RWPE1 (cell line): ENCODE results near the gene ST8SIA5.

Experiments used
- CTCF ChIA-PET: fragments of 350-600 bp; sonication (Branson Sonifier 250); formaldehyde crosslinking; extraction: SDS; loops from one replicate; lab custom pipeline; 2021; lab: Yijun Ruan, JAX
- POLR2A ChIA-PET: fragments of 400-600 bp; formaldehyde crosslinking; extraction: SDS; loops from one replicate; lab custom pipeline; 2020; ENCODE audit warnings: antibody characterized with exemption; ENCODE audit not compliant: low non-redundant PET; lab: Yijun Ruan, JAX
- DNase-seq: peaks from one replicate; pipeline ENCODE4 v3.0.0; 2012; ENCODE audit warnings: low spot score
- H3K27ac ChIP-seq: fragments of 450-650 bp; 2 replicates; pipeline ENCODE4 v1.5.1; 2017
- TF ChIP-seq, protein P1 (sequence below): fragments of 450-650 bp; conservative IDR thresholded peaks from 2 replicates; pipeline ENCODE4 v1.5.1; 2017; ENCODE audit warnings: low read depth, mild to moderate bottlenecking

ST8SIA5 gene

DNA sequence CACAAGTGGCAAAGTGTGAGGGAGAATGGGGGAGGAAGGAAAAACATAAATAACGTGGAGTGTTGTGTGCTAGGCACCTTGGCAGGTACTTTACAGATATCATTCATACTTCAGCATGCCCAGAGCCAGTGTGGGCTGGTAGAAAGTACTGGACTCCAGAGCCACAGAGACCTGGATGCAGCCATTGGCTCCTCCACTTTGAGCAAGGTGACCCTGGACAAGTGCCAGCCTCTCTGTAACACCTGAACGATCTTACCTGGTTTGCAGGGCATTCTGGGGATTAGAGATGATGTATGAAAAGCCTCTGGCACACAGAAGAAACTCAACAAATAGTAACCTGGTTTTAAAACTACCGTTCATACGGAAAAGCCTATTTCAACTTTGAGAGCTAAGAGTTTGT is 106.2 kb downstream of the ST8SIA5 start:
- ChIA-PET POLR2A (no interaction called here), CTCF (no interaction called here)
- TF ChIP-seq, protein P1, sequence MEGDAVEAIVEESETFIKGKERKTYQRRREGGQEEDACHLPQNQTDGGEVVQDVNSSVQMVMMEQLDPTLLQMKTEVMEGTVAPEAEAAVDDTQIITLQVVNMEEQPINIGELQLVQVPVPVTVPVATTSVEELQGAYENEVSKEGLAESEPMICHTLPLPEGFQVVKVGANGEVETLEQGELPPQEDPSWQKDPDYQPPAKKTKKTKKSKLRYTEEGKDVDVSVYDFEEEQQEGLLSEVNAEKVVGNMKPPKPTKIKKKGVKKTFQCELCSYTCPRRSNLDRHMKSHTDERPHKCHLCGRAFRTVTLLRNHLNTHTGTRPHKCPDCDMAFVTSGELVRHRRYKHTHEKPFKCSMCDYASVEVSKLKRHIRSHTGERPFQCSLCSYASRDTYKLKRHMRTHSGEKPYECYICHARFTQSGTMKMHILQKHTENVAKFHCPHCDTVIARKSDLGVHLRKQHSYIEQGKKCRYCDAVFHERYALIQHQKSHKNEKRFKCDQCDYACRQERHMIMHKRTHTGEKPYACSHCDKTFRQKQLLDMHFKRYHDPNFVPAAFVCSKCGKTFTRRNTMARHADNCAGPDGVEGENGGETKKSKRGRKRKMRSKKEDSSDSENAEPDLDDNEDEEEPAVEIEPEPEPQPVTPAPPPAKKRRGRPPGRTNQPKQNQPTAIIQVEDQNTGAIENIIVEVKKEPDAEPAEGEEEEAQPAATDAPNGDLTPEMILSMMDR, result no peak
- no peak for DNase-seq
- H3K27ac ChIP-seq, result no peak overlapping the region

DNA sequence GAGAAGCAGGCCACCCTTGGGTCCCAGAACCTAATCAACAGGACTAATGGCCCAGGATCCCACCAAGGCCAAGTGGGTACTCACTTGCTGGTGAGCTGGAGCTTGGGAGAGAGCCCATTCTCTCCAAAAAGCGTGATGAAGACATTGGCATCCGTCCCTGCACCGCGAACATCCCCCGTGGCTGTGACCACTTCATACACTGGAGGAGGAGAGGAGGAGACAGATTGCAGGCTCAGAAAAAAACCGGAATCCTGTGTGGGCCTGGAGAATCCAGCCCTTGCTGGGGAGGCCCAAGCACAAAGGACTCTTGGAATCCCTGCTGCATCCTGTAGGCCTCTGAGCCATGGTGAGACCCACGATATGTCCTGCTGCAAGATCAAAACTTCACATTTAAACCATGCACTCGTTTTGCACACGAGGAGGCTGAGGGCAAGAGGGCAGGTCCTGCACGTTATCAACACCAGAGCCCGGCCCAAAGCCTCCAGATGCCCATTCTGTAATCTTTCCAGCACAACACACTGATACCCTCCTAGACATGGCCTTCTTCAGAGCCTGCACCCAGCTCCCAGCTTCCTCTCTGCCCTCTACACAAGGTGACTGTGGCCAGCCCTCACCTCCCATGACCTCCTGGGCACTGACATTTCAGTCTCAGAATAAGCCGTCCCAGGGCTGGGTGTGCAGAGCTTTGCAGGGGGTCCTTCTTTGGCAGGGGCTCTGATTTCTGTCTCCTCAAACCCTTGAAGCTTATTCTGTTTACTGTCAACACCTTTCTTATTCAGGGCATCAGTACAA is 107.6 kb downstream of the ST8SIA5 start:
- CTCF ChIA-PET, result no interaction called here
- DNase-seq, result no peak
- TF ChIP-seq, protein P1, result no peak
- no peak overlapping the region for H3K27ac ChIP-seq
- POLR2A ChIA-PET, result no interaction called here

DNA sequence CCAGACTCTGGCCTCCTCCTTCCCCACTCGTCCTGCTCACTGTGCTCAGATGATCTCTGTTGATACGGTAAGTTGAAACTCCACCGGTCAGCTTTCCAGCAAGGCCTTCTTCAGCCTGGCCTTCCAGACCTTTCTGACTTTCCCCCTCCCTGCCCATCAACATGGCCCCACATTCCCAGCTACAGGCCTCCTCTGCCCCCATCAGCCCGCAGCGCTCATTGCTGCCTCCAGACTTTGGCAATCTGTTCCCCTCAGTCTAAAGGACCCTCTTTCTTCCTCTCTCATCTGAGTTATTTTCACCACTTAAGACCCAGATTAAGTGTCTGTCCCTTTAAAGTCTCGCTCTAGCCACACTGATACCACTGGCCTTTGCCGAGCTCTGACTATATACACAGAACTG is 110.4 kb downstream of the ST8SIA5 start:
- TF ChIP-seq, protein P1, result no peak
- POLR2A ChIA-PET, result no interaction called here
- DNase-seq, result no peak
- CTCF ChIA-PET, result no interaction called here
- no peak overlapping the region for H3K27ac ChIP-seq

DNA sequence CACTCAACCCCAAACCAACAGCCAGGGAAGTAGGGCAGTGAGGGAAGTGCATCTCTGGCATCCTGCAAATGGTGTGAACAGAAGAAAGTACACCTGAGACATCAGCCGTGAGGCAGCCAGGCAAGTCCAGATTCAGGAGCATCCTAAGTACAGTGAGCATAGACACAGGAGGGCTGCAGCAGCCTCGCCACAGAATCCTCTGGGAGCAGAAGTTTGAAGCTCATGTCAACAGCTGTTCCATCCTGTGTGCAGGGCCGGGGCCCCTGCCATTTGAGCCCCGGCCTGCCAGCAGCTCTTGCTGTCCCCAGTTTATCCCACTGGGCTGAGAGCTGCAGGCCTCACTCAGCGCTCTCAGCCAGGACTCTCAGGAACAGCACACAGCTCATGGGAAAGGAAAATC is 114.3 kb downstream of the ST8SIA5 start:
- POLR2A ChIA-PET, result no interaction called here
- no peak for DNase-seq
- TF ChIP-seq, protein P1, result no peak
- CTCF ChIA-PET, result interaction anchor here (0.6 kb wide), 1 partner anchor 532 kb away, joined by 3 read pairs; no protein-coding TSS in a partner anchor
- no peak overlapping the region for H3K27ac ChIP-seq

DNA sequence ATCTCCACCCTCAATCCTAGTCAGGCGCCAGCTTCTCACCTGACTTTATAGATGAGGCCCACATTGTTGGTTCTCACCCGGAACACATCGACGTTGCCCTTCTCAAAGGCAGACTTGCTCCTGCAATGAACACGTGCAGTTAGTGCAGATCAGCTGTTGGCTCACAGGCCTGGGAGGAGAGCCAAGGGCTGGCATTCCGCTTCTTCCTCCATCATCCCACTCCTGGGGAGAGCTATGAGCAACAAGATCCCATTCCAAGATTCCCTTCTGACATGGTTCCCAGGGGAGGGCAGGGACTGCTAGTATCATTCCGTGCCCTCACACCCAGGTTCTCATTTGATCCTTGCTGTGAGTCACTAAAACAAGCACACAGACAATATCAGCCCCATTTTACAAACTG is 114.9 kb downstream of the ST8SIA5 start:
- ChIA-PET CTCF (no interaction called here), POLR2A (no interaction called here)
- no peak for DNase-seq
- H3K27ac ChIP-seq, result no peak overlapping the region
- TF ChIP-seq, protein P1, result no peak

DNA sequence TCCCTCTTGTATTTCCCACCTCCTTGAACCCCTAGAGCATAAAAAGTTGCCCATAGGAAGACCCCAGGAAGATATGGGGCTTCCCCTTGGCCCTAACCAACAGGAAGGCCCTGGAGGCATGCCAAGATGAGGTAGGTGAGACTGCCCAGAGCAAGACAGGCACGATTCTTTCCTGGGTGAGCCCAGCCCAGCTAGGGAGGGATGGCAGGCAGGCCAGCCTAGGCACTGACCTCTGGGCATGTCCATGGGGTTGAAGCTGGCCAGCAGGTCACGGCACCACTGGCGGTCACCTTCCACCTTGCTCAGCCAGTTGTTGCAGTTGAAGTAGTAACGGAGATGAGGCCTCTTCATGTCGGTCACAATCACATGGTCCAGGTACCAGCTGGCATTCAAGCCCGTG is 117.5 kb downstream of the ST8SIA5 start:
- H3K27ac ChIP-seq, result no peak overlapping the region
- TF ChIP-seq, protein P1, result no peak
- ChIA-PET POLR2A (no interaction called here), CTCF (interaction anchor here (0.5 to 0.6 kb wide), 2 partner anchors 50 to 946 kb away, joined by 4 read pairs; no protein-coding TSS in a partner anchor)
- DNase-seq, result no peak
